ENCODE data around the gene SERPINA4. TPM values are rescaled to one million over a fixed set of nuclear protein-coding genes. Genes with fewer than 3 reads are reported as not detected.

Gene SERPINA4
- total RNA-seq, 3 donors from 2014 or later (not counting 1 experiment from before 2014, with no cell fraction given) = not detected

- intact Hi-C loops (cut with micrococcal nuclease) = no loop called here
- Histone ChIP-seq H3K4me3 (ENCODE audit: low read length) (no peak overlapping the region), H3K9me3 (ENCODE audit: control insufficient read depth, insufficient read depth, low read length) (no peaks in the 10 kb centered on the region), H3K4me1 (ENCODE audit: control insufficient read depth, insufficient read depth, low read length) (no peaks in the 10 kb centered on the region), H3K27ac (ENCODE audit: low read length) (no peak overlapping the region), H3K27me3 (ENCODE audit: control insufficient read depth, insufficient read depth, low read length) (no peaks in the 10 kb centered on the region), H3K36me3 (ENCODE audit: control insufficient read depth, insufficient read depth, low read length) (no peaks in the 10 kb centered on the region)
- Mint-ChIP-seq H3K27ac (no peak overlapping the region), H3K4me1 (no peaks in the 10 kb centered on the region), H3K27me3 (ENCODE audit: low read depth in 2 of 2) (peaks cover 0 to 6% of the 10 kb centered on the region in 2 donors), H3K9me3 (no peaks in the 10 kb centered on the region), H3K36me3 (no peaks in the 10 kb centered on the region), H3K4me3 (no peak overlapping the region)
- TF ChIP-seq CTCF (IDR thresholded peaks at IDR 0.05) = no peak
- ATAC-seq = no peak
- WGBS (ENCODE audit: insufficient coverage) = 91% methylated on average over 5 of the region's 5 CpGs
- DNase-seq = no peak
These were observed 36.5 kb downstream of the SERPINA4 start for GRCh38 chr14:94597788-94598187.

- 73% methylated on average over 7 of the region's 7 CpGs for WGBS (ENCODE audit: insufficient coverage)
- ATAC-seq = no peak
- H3K36me3 ChIP-seq (ENCODE audit: control insufficient read depth, insufficient read depth, low read length) = no peaks in the 10 kb centered on the region
- H3K4me3 Mint-ChIP-seq = no peak overlapping the region
- H3K27ac ChIP-seq (ENCODE audit: low read length) = no peak overlapping the region
- H3K36me3 Mint-ChIP-seq = no peaks in the 10 kb centered on the region
- H3K27me3 Mint-ChIP-seq (ENCODE audit: low read depth in 2 of 2) = peaks cover 0 to 6% of the 10 kb centered on the region in 2 donors
- intact Hi-C loops (cut with micrococcal nuclease) = no loop called here
- no peak for TF ChIP-seq CTCF (IDR thresholded peaks at IDR 0.05)
- H3K9me3 Mint-ChIP-seq = no peaks in the 10 kb centered on the region
- DNase-seq = no peak
- H3K27ac Mint-ChIP-seq = no peak overlapping the region
- no peaks in the 10 kb centered on the region for H3K9me3 ChIP-seq (ENCODE audit: control insufficient read depth, insufficient read depth, low read length)
- no peaks in the 10 kb centered on the region for H3K4me1 Mint-ChIP-seq
- no peak overlapping the region for H3K4me3 ChIP-seq (ENCODE audit: low read length)
- no peaks in the 10 kb centered on the region for H3K27me3 ChIP-seq (ENCODE audit: control insufficient read depth, insufficient read depth, low read length)
- H3K4me1 ChIP-seq (ENCODE audit: control insufficient read depth, insufficient read depth, low read length) = no peaks in the 10 kb centered on the region
These were observed 37.2 kb downstream of the SERPINA4 start for GRCh38 chr14:94598506-94598815.

- Histone ChIP-seq H3K27me3 (ENCODE audit: control insufficient read depth, insufficient read depth, low read length) (no peaks in the 10 kb centered on the region), H3K9me3 (ENCODE audit: control insufficient read depth, insufficient read depth, low read length) (no peaks in the 10 kb centered on the region), H3K4me1 (ENCODE audit: control insufficient read depth, insufficient read depth, low read length) (no peaks in the 10 kb centered on the region), H3K36me3 (ENCODE audit: control insufficient read depth, insufficient read depth, low read length) (no peaks in the 10 kb centered on the region), H3K4me3 (ENCODE audit: low read length) (no peak overlapping the region), H3K27ac (ENCODE audit: low read length) (no peak overlapping the region)
- Mint-ChIP-seq H3K4me1 (no peaks in the 10 kb centered on the region), H3K4me3 (no peak overlapping the region), H3K9me3 (no peaks in the 10 kb centered on the region), H3K27ac (no peak overlapping the region), H3K27me3 (ENCODE audit: low read depth in 2 of 2) (peaks cover 0 to 6% of the 10 kb centered on the region in 2 donors), H3K36me3 (no peaks in the 10 kb centered on the region)
- DNase-seq (no peak), ATAC-seq (no peak)
- intact Hi-C loops (cut with micrococcal nuclease) = no loop called here
- no peak for TF ChIP-seq CTCF (IDR thresholded peaks at IDR 0.05)
- WGBS (ENCODE audit: insufficient coverage) = 77% methylated on average over 11 of the region's 11 CpGs
These were observed 37.8 kb downstream of the SERPINA4 start for GRCh38 chr14:94598816-94599655.

GRCh38 chr14:94599656-94600004 is 38.4 kb downstream of the SERPINA4 start:
- Mint-ChIP-seq H3K4me3 (no peak overlapping the region), H3K27me3 (ENCODE audit: low read depth in 2 of 2) (peaks cover 0 to 6% of the 10 kb centered on the region in 2 donors), H3K36me3 (no peaks in the 10 kb centered on the region), H3K9me3 (no peaks in the 10 kb centered on the region), H3K27ac (no peak overlapping the region), H3K4me1 (no peaks in the 10 kb centered on the region)
- no peak for TF ChIP-seq CTCF (IDR thresholded peaks at IDR 0.05)
- Histone ChIP-seq H3K4me1 (ENCODE audit: control insufficient read depth, insufficient read depth, low read length) (no peaks in the 10 kb centered on the region), H3K9me3 (ENCODE audit: control insufficient read depth, insufficient read depth, low read length) (no peaks in the 10 kb centered on the region), H3K36me3 (ENCODE audit: control insufficient read depth, insufficient read depth, low read length) (no peaks in the 10 kb centered on the region), H3K4me3 (ENCODE audit: low read length) (no peak overlapping the region), H3K27me3 (ENCODE audit: control insufficient read depth, insufficient read depth, low read length) (no peaks in the 10 kb centered on the region), H3K27ac (ENCODE audit: low read length) (no peak overlapping the region)
- intact Hi-C loops (cut with micrococcal nuclease) = no loop called here
- no peak for ATAC-seq
- WGBS (ENCODE audit: insufficient coverage) = 30% methylated on average over 3 of the region's 3 CpGs
- DNase-seq = no peak

All from natural killer cell (primary cell).